Osteocyte (in vitro differentiated cells): ENCODE data around the gene NXPH3. TPM values are rescaled to one million over a fixed set of nuclear protein-coding genes. Genes with fewer than 3 reads are reported as not detected.
A peak's percentile ranks its signal among the peaks of the same experiment; 100 is the strongest.

Source experiments
- DNase-seq: peaks from one replicate; pipeline ENCODE4 v3.0.0; 2021; ENCODE audit warnings: mixed read lengths; ENCODE audit not compliant: unreplicated experiment; ENCODE audit errors: extremely low spot score
- H3K27ac Mint-ChIP-seq: one replicate; pipeline ENCODE4 v1.8.0; 2021; ENCODE audit warnings: mild to moderate bottlenecking, mixed read lengths; ENCODE audit not compliant: unreplicated experiment
- H3K27me3 Mint-ChIP-seq: one replicate; pipeline ENCODE4 v1.8.0; 2021; ENCODE audit warnings: mixed read lengths; ENCODE audit not compliant: unreplicated experiment
- H3K36me3 Mint-ChIP-seq: one replicate; pipeline ENCODE4 v1.8.0; 2021; ENCODE audit warnings: mixed read lengths; ENCODE audit not compliant: unreplicated experiment
- H3K4me1 Mint-ChIP-seq: one replicate; pipeline ENCODE4 v1.8.0; 2021; ENCODE audit warnings: mixed read lengths; ENCODE audit not compliant: unreplicated experiment
- H3K4me3 Mint-ChIP-seq: one replicate; pipeline ENCODE4 v1.8.0; 2021; ENCODE audit warnings: mild to moderate bottlenecking, moderate library complexity, mixed read lengths; ENCODE audit not compliant: unreplicated experiment
- H3K9me3 Mint-ChIP-seq: one replicate; pipeline ENCODE4 v1.8.0; 2021; ENCODE audit warnings: mixed read lengths; ENCODE audit not compliant: unreplicated experiment
- CTCF ChIP-seq: fragments of 200-600 bp; sonication (generic); IDR thresholded peaks from 2 replicates; pipeline ENCODE4 v1.5.0; 2021; ENCODE audit warnings: antibody characterized with exemption, mild to moderate bottlenecking, moderate library complexity
- total RNA-seq: library from RNA; stranded (reverse); gene quantifications from 2 replicates; pipeline ENCODE4 v1.2.1, GENCODE V29; 2021

Gene NXPH3
- total RNA-seq, 1 donor from 2014 or later: 1.6 TPM

DNA sequence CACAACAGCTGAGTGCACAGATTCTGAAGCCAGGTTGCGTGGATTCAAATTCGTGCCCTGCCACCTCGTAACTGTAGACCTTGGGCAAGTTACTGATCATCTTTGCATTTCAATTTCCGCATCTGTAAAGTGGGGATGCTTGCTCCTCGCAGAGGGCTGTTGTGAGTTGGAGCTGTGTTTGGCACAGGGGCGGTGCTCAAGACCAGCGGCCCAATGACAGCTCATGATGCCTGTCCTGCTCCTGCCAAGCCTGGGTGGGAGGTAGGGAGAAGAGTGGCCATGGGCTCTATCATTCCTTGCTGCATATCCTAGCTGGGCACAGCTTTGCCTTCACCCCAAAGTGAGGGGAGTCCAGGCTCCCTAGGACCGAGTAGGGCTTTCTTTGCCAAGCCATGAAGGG is 12.6 kb downstream of the NXPH3 start:
- H3K27me3 Mint-ChIP-seq: no peaks in the 10 kb centered on the region
- no peak overlapping the region for H3K27ac Mint-ChIP-seq
- H3K4me1 Mint-ChIP-seq: peaks cover 14% of the 10 kb centered on the region
- H3K4me3 Mint-ChIP-seq: no peak overlapping the region
- no peaks in the 10 kb centered on the region for H3K9me3 Mint-ChIP-seq
- DNase-seq: peak; percentile 57
- H3K36me3 Mint-ChIP-seq: peaks cover 28% of the 10 kb centered on the region
- no peak for TF ChIP-seq CTCF

- Mint-ChIP-seq H3K9me3 (no peaks in the 10 kb centered on the region), H3K36me3 (peaks cover 28% of the 10 kb centered on the region), H3K4me1 (peaks cover 14% of the 10 kb centered on the region), H3K27ac (peak overlapping the region; percentile 23), H3K27me3 (no peaks in the 10 kb centered on the region), H3K4me3 (no peak overlapping the region)
- no peak for TF ChIP-seq CTCF
- DNase-seq: peak; percentile 44
Observed at GRCh38 chr17:49588726-49589576, 13.3 kb downstream of the NXPH3 start.

DNA sequence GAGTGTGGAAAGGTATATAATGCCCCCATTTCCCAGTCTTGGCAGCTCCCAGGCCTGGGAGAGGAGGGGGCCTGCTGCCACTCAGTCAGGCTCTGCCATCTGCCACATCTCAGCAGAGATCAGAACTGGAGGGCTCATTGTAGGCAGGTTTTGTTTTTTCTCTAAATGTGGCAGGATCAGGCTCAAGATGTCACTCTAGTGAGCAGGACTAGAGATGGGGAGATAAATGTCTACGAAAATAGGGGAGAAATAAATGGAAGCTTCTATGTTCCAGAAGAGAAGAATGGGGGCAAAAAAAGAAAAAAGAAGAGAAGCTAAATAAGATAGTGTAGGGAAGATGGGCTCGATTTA is 13.9 kb downstream of the NXPH3 start:
- Mint-ChIP-seq H3K36me3 (peaks cover 31% of the 10 kb centered on the region), H3K4me3 (no peak overlapping the region), H3K27me3 (no peaks in the 10 kb centered on the region), H3K4me1 (peaks cover 14% of the 10 kb centered on the region), H3K9me3 (no peaks in the 10 kb centered on the region), H3K27ac (peak overlapping the region; percentile 23)
- TF ChIP-seq CTCF: no peak
- no peak for DNase-seq

DNA sequence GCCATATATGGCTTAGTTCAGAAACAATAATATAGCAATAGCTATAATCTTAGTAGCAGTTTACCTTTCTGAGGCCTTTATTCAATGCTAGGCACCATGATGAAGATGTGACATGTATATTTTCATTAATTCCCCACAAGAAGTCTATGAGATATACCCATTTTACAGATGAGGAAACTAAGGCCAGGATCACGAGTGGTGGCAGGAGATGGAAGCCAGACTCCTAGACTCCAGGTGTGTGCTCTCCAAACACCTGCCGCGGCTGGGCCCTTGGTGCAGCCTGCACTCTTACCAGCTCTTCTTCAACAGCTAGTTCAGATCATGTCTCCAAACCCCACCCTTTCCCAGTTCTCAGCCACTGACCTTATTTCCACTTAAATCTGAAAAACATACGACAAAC is 15.2 kb downstream of the NXPH3 start:
- Mint-ChIP-seq H3K27me3 (no peaks in the 10 kb centered on the region), H3K9me3 (no peaks in the 10 kb centered on the region), H3K4me3 (no peak overlapping the region), H3K4me1 (peaks cover 14% of the 10 kb centered on the region), H3K27ac (no peak overlapping the region), H3K36me3 (peaks cover 35% of the 10 kb centered on the region)
- no peak for TF ChIP-seq CTCF
- no peak for DNase-seq

DNA sequence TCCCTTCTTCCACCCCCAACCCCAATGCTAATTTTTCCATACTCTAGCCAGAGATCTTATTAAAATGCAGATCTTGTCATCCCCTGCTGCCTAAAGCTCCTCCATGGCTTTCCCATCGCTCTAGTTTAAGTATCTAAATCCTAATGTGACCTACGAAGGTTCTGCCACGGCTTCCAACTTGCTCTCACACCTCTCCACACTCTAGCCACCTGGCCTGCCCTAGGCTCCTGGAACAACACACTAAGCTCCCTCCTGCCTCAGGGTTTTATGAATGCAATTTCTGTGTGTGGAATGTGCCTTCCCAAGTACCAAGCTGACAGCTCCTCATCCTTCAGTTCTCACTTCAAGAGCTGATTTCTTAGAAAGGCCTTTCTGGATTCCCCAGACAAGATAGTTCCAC is 16.6 kb downstream of the NXPH3 start:
- no peak for DNase-seq
- TF ChIP-seq CTCF: no peak
- peaks cover 48% of the 10 kb centered on the region for H3K36me3 Mint-ChIP-seq
- no peak overlapping the region for H3K4me3 Mint-ChIP-seq
- peaks cover 14% of the 10 kb centered on the region for H3K4me1 Mint-ChIP-seq
- H3K9me3 Mint-ChIP-seq: no peaks in the 10 kb centered on the region
- H3K27me3 Mint-ChIP-seq: no peaks in the 10 kb centered on the region
- no peak overlapping the region for H3K27ac Mint-ChIP-seq
